ENCODE measurements around the gene CYB5A. TPM values are rescaled to one million over a fixed set of nuclear protein-coding genes. Genes with fewer than 3 reads are reported as not detected.

Gene CYB5A
- total and polyA plus RNA-seq, 8 donors = 238 to 508 (median 259) TPM

- Histone ChIP-seq H3K27me3 (no peaks in the 10 kb centered on the region), H3K36me3 (no peaks in the 10 kb centered on the region), H3K27ac (no peak overlapping the region), H3K9me3 (no peaks in the 10 kb centered on the region), H3K4me3 (no peak overlapping the region), H3K4me1 (peaks cover 35 to 75% of the 10 kb centered on the region in 2 donors)
- no peak for DNase-seq
- intact Hi-C loops (cut with DNase I) = no loop called here
- no peak for TF ChIP-seq CTCF (IDR thresholded peaks at IDR 0.05)
- no peak for ATAC-seq
Measured at GRCh38 chr18:74278983-74279382, 12.8 kb downstream of the CYB5A start.

DNA sequence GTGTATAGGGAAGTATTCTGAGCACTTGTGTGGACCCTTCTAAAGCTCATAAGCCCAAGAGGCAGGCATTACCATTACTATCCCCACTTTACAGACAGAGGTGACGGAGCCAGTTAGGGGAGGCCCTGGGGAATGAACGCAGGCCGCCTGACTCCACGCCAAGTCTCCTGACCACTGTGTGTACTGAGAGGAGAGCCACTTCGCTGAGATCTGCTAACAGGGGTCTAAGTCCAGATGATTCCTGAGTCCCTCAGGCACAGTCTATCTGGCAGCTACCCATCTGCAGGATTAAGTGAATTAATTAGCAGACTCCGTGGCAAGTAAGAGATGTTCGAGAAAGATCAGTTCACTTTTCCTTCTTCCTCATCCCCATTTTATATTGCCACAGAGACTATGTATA is 13.7 kb downstream of the CYB5A start:
- peak; percentile 6 for ATAC-seq
- H3K4me1 ChIP-seq = peaks cover 26 to 76% of the 10 kb centered on the region in 2 donors
- TF ChIP-seq CTCF (IDR thresholded peaks at IDR 0.05) = no peak
- intact Hi-C loops (cut with DNase I) = no loop called here
- H3K9me3 ChIP-seq = no peaks in the 10 kb centered on the region
- no peak for DNase-seq
- no peak overlapping the region for H3K4me3 ChIP-seq
- no peaks in the 10 kb centered on the region for H3K36me3 ChIP-seq
- peak overlapping the region in 1 of 2 donors; percentile 15 for H3K27ac ChIP-seq
- H3K27me3 ChIP-seq = no peaks in the 10 kb centered on the region

GRCh38 chr18:74277296-74277695 is 14.5 kb downstream of the CYB5A start:
- no peaks in the 10 kb centered on the region for H3K9me3 ChIP-seq
- intact Hi-C loops (cut with DNase I) = no loop called here
- no peak overlapping the region for H3K4me3 ChIP-seq
- H3K27ac ChIP-seq = peak overlapping the region in 1 of 2 donors; percentile 23
- no peaks in the 10 kb centered on the region for H3K36me3 ChIP-seq
- DNase-seq (no peak), ATAC-seq (no peak)
- no peak for TF ChIP-seq CTCF (IDR thresholded peaks at IDR 0.05)
- peaks cover 19 to 72% of the 10 kb centered on the region in 2 donors for H3K4me1 ChIP-seq
- H3K27me3 ChIP-seq = no peaks in the 10 kb centered on the region

DNA sequence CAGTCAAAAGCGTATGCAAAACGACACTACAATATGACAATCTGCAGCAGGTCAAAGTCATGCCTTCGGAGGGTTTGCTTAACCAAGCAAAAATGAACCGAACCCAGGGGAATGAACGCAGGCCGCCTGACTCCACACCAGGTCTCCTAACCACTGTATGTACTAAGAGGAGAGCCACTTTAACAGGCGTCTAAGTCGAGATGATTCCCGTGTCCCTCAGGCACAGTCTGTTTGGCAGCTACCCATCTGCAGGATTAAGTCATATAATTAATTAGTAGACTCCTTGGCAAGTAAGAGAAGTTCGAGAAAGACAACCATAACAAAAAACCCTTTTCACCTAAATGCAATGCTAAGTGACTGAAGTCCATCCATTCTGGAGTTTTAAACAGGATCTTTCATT is 15.2 kb downstream of the CYB5A start:
- TF ChIP-seq CTCF (IDR thresholded peaks at IDR 0.05) = no peak
- DNase-seq (no peak), ATAC-seq (peak; percentile 18)
- no peaks in the 10 kb centered on the region for H3K9me3 ChIP-seq
- no peaks in the 10 kb centered on the region for H3K27me3 ChIP-seq
- no peak overlapping the region for H3K4me3 ChIP-seq
- H3K4me1 ChIP-seq = peaks cover 14 to 65% of the 10 kb centered on the region in 2 donors
- intact Hi-C loops (cut with DNase I) = no loop called here
- peak overlapping the region in 1 of 2 donors; percentile 23 for H3K27ac ChIP-seq
- H3K36me3 ChIP-seq = no peaks in the 10 kb centered on the region

DNA sequence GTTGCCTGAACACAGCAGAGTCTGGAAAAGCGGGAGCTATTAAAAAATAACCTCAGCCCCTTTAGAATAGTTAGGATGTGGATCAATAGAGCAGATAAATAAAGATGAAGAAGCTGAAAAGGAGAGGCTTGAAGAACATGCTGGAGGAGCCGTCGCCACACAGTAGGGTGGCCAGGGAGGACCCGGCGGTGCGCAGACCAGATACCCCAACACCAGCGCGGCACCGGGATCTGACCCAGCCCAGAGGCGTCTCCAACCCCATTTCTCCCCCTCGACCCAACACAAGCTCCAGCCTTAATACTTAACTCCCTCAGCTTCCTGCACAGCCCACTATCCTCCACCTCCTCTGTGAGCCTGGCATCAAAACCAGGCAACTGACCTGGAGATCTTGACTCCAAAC is 16.0 kb downstream of the CYB5A start:
- Histone ChIP-seq H3K9me3 (no peaks in the 10 kb centered on the region), H3K27me3 (no peaks in the 10 kb centered on the region), H3K4me1 (peaks cover 14 to 56% of the 10 kb centered on the region in 2 donors), H3K4me3 (no peak overlapping the region), H3K27ac (peak overlapping the region in 1 of 2 donors; percentile 3), H3K36me3 (no peaks in the 10 kb centered on the region)
- TF ChIP-seq CTCF (IDR thresholded peaks at IDR 0.05) = no peak
- ATAC-seq (no peak), DNase-seq (no peak)
- intact Hi-C loops (cut with DNase I) = no loop called here

All from left lung (tissue), 10 donors.